Measurements from ENCODE around the gene FAM120AOS. TPM values are rescaled to one million over a fixed set of nuclear protein-coding genes. Genes with fewer than 3 reads are reported as not detected.

FAM120AOS gene
- total RNA-seq, result 35.8 and 40.5 TPM in 2 replicates
- polyA plus RNA-seq (2012), result 37.1 TPM

DNA sequence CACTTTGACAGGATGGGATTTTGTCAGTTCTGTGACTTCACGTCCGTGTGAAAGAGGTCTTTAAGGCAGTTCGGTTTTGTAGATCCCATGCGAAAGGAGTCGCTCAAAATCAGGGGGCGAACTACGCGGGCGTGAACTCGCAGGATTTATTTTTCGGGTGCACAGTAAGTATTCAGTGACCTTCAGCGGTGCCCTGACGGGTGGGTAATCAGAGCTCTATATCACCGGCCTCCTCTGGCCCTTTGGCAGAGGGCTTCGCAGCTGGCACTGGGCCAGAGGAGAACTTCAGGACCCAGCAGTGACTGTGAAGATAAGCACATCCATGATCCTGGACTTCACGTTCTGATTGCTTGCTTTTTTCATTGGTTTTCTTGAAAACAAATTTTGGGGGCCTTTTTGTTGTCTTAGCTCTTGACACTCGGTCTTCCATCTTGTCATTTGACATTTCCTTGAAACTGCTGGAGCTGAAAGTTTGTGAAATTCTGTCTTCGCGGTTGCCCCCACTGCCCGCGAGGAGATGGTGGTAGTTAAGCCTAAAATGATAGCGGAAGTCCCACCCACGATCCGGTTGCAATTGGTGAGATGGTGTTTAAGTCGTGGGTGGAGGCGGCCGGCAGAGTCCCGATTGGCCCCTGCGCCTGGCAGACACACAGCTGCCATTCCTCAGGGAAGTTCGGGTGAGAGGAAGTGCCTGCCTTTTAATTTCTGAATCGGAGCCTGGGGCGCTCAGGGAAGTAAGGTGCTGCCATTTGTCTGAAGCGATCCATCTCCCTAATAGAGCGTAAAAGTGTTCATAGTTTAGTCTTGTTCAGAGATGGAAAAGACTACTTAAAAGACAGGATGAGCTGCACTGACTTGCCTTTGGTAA is at the start of gene FAM120AOS:
FAM120AOS (minus strand) TSS at position 535 of the 868 bp plus-strand sequence. CDS start 872 bp downstream, outside the sequence.
- peak; percentile 96 for DNase-seq (ENCODE audit: low read depth)

DNA sequence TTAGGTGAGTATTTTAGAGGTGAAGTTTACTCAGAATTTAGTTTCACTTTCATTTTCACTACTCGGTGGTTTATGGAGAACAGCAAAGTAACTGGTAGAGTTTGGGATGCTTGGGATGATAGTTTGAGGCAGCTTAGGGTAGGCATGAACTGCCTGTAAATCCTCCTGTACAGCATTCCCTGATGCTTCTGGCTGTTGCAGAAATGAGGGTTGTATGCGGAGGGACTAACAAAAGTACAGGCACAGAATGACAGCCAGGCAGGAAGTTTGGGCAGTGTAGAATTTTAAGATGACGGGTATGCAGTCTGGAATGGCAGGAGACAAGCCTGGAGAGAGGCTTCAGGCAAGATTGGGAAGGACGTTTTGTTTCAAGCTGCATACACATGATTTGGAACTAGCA is 48.0 kb upstream of the FAM120AOS start:
- peak; percentile 34 for DNase-seq (ENCODE audit: low read depth)

DNA sequence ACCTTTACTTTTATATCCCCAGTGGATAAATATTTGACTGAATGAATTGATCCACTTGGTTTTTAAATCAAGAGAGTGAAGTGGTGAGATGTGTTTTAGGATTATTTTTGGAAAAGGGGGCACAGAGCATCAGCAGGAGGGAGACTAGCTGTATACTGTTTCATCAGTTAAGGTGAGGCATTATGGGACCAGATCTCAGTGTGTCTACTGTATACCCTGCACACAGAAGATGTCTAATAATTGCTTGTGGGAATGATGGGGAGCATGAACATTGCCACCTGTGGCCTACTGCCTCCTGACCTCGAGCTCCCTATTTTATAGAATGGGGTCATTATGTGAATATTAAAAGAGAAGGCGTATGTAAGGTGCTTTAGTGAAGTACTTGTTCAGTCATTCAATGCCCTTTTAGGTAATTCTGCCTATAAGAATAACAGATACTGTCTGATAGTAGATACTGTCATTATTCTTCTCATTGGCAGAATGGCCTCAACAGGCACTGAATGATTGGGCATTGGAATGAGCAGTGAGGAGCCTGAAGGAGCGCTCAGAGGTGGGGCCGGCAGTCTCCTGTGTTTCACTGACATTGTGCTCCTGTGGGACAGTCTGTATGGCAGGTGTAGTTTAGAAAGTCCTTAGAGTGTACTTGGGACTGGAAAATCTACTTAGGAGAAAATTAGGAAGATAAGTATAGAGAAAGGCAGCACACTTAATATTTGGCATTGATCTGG is 47.4 kb upstream of the FAM120AOS start:
- DNase-seq (ENCODE audit: low read depth), result no peak

DNA sequence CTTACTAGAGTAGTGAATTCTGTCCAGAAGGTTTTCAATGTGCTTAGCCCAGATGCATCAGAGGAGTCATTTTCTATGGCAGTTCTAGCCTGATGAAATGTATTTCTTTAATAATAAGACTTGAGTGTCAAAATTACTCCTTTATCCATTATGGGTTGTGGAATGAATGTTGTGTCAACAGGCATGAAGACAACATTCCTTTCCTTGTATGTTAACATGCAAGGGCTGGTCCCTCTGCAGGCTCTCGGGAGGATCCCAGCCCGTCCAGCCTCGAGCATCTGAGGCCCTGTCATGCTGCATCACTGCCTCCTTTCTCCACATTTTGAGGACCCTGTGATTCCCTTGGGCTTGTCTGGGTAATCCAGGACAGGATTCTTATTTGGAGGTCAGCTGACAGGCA is 42.9 kb upstream of the FAM120AOS start:
- DNase-seq (ENCODE audit: low read depth), result no peak

DNA sequence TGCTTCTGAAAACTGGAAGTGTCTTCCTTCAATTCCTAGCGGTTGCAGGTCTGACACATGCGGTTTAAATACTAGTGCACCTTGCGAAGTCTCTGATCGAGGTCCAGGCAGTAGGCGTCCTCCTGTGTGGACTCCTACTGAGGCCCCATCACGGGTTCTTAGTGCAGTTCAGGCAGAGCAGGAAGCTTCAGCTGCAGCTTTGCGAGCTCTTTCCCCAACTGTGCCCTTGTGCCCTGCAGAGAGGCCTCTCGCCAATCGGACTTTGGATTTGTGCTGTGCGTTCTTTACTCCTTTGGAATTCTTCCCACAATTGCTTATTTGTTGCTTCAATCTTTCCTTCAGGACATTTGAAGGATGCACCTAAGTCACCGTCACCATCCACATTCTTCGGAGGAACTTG is 40.6 kb upstream of the FAM120AOS start:
- no peak for DNase-seq (ENCODE audit: low read depth)

DNA sequence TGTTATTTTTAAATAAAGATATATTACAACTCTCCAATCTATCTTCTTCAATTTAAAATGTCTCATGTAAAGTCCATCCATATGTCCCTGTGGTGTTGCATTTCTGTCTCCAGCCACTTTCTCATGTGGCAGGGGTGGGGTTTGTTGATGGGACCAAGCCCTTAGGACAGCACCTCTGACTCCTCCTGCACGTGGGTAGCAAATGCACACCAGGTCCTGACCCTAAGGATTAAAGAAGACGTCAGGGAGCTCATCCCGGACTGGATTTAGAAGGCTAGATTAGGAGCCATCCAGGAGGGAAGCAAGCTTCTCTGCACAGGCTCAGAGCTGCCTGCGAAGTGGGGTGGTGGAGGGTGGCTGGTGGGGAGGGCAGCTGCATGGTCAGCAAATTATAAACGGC is 38.9 kb upstream of the FAM120AOS start:
- no peak for DNase-seq (ENCODE audit: low read depth)

DNA sequence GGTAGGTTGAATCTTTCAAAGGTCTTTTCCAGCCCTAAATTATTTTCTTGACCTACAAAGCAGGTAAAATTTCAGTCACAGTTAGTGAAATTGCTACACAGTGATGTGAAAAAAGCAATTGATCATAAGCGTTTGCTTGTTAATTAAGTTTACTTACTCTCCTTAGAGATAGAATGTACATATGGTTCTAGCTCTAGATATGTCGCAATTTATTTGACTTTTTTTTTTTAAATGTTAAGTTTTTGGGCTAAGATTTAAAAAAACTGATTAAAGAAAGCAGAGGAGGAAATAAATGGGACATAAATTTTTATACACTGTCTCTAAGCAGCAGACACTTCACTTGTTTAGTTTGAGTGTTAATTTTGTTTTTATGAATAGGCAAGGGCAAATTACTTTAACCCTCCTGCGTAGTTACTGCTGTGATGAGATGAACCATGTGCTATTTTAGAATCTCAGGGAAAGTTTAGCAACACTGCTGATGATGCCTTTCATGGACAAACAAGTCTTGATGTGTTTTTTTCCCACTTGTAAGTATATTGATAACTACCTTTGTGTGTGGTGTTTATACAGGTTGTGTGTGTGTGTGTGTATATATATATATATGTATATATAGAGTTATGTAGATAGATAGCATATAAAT is 38.3 kb upstream of the FAM120AOS start:
- no peak for DNase-seq (ENCODE audit: low read depth)

DNA sequence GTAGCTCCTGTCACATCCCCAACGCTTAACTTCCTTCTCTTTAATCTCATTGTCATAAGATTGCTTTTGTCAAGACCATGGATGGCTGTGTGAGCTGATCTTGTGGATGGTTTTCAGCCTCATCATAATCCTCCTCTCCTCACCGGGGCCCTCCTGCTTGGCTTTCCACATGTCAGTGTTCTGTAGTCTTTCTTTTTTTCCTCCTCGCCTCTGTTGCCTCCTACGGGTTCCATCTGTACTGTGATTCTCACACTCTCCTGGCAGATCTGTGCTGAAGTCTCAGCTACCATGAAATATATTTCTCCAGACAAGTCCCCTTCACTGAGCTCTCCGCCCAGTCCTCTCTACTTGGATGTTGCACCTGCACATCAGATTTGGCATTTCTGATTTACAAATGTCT is 34.9 kb upstream of the FAM120AOS start:
- DNase-seq (ENCODE audit: low read depth), result no peak

DNA sequence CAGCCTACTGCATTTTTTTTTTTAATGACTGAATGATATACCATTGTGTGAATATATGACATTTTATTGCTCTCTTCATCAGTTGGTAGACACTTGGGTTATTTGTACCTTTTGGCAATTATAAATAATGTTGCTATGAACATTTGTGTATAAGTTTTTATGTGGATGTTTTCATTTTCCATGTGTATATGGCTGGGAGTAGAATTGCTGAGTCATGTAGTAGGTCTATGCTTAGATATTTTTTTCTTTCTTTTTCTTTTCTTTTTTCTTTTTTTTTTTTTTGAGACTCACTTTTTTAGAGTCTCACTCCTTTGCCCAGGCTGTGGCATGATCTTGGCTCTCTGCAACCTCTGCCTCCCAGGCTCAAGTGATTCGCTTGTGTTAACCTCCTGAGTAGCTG is 32.9 kb upstream of the FAM120AOS start:
- no peak for DNase-seq (ENCODE audit: low read depth)

DNA sequence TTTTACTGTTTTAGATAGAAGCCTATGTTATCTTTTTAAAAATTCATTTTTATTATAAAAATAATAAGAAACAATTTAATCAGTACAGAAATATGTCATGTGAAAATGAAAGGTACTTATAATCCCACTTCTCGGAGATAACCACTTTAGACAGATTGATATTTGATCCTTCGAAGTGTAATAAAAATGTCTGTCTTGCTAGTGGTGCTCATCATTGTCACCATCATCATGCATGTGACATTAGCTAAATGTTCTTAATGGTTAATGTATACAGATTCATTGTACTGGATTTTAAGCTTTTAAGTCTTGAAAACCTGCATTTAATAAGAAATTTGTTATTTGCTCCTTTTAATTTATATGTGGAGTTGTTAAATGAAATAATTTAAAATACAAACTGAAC is 30.1 kb upstream of the FAM120AOS start:
- DNase-seq (ENCODE audit: low read depth), result no peak

DNA sequence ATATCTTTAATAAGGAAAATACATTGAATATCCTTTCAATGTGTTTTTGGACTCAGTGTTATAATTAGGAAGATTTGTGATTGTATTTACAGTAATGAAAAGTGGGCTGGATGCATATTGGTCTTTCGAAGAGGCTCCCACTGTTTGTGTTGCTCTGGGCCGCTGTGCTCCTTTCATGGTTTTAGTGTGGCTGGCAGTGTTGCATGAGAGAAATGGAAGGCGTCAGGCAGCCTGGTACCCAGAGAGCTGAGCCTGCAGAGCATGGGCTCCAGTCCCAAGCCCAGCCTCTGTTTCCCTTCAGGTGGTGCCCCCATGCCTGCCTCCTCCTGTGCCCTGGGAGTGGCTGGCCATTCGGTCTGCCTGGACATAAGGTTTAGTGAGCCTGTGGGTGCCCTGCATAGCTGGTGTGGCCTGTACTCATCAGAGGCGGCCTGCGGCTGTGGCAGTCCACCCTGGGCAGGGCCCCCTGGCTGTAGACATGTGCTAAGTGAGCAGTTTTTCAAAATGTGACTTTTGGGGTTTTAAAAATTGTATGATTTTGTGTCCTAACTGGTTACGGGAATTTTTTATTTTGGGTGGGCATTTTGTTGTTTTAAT is 27.4 kb upstream of the FAM120AOS start:
- DNase-seq (ENCODE audit: low read depth), result no peak

DNA sequence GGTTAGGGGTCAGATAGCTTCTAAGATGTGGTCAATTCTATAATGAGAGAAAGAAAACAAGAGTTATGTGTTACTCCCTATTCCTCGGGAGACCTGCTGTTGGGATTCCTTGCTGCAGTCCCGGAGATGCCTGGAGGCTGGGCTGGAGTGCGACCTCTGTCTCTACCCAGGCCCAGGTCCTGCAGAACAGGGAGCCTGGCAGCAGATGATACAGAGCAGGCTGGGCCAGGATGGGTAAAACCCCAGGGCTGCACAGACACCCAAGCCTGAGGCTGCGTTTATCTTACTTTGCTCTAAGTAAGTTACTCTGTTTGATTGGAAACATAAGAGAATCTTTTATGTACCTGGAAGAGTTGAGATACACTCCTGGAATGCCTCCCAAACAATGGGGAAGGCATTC is 26.9 kb upstream of the FAM120AOS start:
- no peak for DNase-seq (ENCODE audit: low read depth)

DNA sequence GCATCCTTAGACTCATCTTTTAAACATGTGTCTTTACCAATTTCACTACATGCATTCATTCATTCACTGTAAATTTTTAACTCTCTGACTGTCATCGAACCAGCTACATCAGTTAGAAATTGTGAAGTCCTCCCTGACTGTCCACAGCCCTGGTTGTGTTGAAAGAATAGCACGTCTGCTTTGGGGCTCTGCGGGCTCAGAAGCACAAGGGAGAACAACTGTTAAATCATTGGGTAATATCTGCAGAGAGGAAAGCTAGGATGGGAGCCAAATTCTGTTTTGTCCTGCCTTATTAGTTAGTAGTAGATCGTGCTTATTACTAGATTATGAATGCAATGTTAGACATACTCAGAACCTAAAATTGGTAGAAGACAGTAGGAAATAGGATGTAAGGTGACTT is 26.3 kb upstream of the FAM120AOS start:
- peak; percentile 66 for DNase-seq (ENCODE audit: low read depth)

DNA sequence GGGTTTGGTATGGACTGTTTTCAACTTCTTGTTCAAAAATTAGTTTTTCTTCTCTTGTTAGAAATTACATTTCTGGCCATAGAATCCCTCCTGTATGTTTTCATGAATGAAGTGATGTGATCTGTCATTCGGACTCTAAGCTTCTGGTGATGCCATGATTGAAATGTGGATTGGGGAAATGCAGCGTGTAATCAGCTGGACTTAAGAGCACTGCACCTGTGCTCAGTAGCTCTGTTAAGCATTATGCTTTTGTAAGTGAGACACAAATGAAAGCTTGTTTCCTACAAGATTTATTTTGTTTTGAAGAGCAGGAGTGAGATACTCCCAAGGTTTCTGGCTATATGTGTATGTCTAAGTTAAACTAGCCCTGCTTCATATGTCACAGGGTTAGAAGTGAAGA is 24.0 kb upstream of the FAM120AOS start:
- no peak for DNase-seq (ENCODE audit: low read depth)

DNA sequence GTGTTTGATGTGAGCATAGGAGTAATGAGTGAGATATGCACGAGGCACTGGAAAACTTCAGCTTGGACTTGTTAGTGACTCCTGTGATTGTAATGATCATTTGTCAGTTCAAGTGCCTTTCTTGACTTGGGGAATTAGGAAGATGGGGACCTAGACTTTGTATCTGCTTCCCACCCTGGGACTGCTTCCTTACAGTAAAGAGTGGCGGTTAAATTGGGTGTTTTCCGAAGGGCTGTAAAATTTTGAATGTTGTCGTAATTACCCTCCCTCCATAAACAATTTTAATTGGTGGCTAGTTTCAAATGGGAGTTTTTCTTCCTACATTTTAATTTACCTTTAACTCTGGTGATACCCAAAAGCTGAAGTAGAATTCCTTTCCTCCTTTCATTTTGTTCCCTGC is 23.5 kb upstream of the FAM120AOS start:
- DNase-seq (ENCODE audit: low read depth), result no peak

DNA sequence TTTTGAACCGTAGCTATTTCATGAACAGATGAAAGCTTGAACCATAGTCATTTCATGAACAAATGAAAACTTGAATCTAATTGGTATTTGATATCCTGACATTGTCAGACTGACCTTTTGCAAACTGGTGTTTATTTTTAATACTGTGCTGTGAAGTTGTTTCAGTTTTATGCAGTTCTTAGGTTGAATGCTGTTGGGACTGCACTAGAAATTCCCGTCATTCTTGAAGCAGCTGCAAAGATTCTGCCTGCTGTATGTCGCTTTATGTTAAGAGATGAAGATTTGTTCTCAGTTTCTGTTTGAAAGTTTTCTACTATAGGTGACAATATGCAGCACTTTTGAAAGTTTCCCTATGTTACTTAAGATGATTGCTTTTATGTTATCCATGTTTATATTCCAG is 22.5 kb upstream of the FAM120AOS start:
- DNase-seq (ENCODE audit: low read depth), result no peak

DNA sequence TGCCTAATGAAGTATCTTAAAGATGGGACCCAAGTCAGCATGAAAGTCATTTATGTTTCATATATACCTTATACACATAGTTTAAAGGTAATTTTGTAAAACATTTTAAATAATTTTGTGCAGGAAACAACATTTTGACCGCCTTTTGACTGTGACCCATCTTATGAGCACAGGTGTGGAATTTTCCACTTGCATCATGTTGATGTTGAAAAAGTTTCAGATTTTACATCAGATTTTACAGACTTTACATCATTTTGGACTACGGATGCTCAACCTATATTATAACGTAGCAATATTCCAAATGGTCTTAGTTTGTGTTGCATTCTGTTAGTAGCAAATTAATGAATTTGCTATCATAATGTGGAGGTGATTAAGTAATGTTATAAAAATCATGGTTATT is 21.7 kb upstream of the FAM120AOS start:
- DNase-seq (ENCODE audit: low read depth), result no peak

DNA sequence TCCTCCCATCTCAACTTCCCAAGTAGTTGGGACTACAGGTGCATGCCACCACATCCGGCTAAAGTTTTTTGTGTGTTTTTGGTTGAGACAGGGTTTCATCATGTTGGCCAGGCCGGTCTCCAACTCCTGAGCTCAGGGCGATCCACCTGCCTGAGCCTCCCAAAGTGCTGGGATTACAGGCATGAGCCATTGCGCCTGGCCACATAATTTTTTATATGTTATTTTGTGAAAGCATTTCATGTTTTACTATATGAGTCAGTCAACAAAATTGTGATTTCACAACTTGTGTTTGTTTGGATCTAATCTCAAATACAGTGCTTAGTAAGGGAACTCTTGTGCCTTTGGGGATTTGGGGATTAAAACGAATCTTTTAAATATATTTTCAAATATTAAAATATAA is 20.0 kb upstream of the FAM120AOS start:
- no peak for DNase-seq (ENCODE audit: low read depth)

DNA sequence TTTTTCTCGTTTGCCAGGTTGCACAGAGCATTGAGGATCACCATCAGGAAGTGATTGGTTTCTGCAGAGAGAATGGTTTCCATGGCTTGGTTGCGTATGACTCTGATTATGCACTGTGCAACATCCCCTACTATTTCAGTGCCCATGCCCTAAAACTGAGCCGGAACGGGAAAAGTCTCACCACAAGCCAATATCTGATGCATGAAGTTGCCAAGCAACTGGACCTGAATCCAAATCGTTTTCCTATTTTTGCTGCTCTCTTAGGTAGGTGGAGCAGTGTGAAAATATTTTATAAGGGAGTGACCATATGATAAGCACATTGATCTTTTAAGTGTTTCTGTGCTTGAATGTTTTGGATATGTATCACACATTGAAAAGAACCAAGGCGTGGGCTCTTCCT is 17.7 kb upstream of the FAM120AOS start:
- no peak for DNase-seq (ENCODE audit: low read depth)

DNA sequence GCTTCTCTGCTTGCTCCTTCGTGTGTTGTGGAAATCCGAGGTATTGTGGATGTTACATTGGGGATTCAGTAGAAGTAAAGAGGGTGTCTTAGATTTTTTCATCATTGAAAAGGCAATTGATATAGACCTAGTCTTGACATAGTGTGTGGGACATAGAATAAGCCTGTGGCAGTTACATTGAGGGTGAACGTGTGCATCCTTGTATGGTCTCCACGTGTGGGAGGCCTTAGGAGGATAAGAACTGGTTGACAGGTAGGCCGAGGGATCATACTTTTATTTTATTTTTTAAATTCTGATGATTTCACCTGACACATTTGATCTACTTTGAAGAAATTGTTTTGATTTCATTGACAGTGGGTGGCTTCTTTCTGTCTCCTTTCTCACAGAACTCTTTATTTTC is 17.0 kb upstream of the FAM120AOS start:
- no peak for DNase-seq (ENCODE audit: low read depth)

DNA sequence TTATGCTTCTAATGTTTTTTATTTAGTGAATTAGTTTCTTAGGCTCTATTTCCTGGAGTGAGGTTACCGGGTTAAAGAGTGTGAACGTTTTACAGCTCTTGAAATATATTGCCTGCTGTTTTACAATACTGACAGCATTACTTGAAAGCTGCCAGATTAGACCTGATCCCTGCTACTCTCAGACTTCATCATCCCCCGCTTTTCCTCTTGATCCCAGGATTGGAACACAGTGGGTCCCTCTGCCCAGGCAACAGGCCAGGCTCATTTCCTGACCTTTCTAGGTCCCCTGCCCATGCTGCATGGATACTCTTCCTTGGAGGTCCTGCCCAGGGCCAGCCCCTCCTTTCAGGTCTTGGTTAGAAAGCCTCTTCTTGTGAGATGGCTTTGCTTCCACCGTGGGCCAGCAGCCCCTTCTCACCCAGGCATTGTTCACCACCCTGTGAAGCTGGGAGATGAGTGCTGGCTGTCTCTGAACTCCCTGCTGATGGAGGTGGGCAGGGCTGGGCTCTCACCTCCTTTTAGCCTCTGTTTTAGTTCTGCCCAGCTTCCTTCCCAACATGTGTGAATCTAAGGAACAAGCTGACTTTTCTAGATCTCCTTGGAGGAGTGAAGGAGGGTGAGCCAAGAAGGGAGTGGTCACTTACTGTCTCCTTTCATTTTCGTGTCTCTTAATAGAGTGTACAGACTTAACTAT is 15.5 kb upstream of the FAM120AOS start:
- DNase-seq (ENCODE audit: low read depth), result no peak
